Femur (tissue), 1 donor: ENCODE data around the gene FAM43A.

Experiments used
- DNase-seq: peaks from one replicate; pipeline ENCODE4 v3.0.0-alpha.2; 2017

The FAM43A gene

DNA sequence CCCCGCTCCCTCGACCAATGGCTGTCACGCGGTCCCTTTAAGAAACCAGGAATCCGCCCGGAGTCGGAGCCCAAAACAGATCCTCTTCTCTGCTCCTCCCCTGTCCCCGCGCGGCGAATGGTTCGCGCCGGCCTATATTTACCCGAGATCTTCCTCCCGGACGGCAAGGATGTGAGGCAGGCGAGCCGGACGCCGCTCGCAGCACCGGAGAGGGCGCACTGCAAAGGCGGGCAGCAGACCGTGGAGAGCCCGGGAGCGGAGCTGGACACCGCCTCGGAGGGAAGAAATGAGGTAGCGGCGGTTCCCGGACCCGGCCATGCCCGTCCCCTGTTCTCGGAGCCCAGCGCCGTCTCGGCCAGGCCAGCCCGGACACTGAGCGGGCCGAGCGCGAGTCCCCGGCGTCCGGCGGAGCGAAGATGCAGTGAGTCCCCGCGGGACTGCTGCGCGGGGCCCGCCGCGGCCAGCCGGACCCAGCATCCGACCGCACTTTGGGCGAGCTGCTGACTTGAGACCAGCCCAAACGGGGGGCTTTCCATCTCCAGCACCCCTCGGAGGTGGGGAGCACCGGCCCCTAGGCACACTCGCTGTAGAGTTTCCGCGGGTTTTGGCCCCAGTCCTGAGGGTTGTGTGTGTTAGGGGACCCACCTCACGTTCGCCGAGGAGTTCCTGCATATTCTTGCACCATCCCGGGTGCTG, at the start of gene FAM43A:
Gene FAM43A, plus strand, starts transcription at position 166 of the 696 bp plus-strand sequence. CDS start 944 bp downstream, outside the sequence.
- DNase-seq: peak; percentile 96

DNA sequence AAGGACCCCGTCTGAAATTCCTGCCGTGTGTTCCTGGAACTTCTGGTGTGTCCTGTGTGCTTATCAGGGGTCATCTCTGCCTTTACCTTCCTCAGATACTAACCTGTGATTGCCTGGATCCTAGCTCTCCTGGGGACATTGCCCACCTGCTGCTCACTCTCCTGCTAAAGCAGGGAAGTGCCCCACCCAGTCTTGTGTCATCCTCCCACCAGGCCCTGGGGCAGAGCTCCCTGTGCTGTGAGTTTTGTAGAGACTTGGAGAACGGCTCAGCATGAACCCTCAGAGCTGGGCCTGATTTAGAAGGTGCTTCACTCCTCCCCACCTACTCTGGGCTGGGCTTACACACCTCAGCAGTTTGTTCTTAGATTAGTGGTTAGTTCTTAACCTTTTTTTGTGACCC, 48.6 kb upstream of the FAM43A start:
- DNase-seq: no peak

GRCh38 chr3:194637541-194638400, 47.9 kb upstream of the FAM43A start:
- DNase-seq: no peak

GRCh38 chr3:194638991-194639605, 46.6 kb upstream of the FAM43A start:
- no peak for DNase-seq

- DNase-seq: no peak
Measured at GRCh38 chr3:194640829-194641228, 44.9 kb upstream of the FAM43A start.

GRCh38 chr3:194642769-194643168, 42.9 kb upstream of the FAM43A start:
- DNase-seq: no peak

DNA sequence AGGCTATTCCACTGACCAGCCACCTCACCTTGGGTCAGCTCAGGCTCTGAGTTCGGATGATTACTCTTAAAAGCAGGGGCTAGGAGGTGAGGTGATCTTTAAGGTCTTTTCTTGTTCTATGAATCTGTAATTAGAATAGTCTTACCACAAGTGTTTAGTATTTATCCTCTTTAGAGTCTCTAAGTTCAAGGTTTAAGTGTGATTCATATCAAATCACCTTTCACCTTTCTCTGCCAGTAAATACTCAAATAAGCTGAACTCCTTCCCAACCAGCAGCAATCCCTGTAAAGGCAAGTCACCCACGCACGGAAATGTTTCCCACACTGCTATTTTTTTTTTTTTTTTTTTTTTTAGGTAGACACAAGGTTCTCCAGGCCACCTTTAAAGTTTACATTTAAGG, 37.9 kb upstream of the FAM43A start:
- DNase-seq: no peak

DNA sequence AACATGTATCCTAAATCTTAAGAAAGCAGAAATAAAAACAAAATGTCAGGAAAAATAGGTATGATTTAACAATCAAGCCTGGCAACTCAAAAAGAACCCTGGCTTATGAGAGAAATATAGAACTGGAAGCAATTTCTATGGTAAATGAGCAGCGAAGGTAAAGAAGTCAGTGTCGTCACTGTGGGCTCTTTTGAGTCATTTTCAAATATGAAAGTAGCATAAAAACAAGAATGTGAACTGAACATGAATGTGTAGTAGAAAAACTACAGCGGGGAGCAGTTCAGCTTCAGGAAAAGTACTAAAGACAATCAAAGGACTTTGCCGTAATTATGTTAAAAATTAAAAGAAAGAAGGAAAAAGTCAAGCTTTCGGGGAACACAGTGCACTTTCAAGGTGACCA, 31.2 kb upstream of the FAM43A start:
- DNase-seq: no peak

DNA sequence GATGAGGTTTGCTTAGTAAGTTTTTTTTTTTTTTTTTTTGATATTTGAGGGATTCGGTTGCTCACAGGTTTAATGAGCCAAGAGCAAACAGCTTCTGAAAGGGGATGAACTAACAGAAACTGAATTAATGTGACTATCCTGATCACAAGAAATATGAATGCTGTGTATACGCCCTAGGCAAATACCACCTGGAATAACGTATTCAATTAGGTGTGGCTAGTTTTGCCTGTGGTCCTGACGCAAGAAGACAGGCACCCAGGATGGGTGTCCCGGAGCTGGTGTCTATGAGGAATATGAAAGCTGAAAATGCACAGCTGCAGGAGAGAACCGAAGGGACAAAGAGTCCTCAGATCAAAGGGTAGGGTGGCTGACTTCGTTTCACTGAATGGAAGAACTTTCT, 28.2 kb upstream of the FAM43A start:
- DNase-seq: no peak

DNA sequence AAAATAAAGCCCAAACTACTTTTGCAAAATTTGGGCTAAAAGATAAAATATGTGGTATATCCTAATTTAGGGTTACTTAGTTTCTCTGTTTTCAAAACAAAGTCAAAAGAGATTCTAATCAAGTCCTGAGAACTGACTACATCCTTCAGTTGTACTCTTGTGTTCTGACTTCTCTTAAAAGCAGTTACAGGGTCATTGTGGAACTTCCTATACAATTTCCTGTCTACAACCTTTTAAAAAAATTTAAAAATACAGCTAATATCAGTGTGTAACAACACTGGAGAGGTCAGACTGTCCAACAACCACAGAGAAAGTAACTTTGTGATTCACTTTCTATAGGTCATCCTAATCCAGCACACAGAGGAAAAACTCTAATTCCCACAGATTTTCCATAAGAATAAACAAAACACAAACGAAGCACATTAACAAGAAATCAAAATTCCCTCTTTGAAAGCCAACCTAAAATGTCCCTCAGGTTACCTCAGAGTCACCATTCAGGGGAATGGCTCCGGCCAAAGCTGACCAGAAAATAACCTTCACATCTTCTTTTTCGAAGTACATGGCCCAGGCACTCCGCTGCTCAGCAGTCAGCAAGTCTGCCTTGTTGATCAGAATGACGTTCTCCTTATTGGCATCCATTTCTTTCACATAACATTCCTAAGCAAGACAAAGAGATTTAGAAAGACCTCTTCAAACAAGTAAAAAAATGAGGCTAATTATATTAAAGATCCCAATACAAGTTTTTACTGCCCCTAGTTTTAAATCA, 27.0 kb upstream of the FAM43A start:
- no peak for DNase-seq

GRCh38 chr3:194659778-194660177, 25.9 kb upstream of the FAM43A start:
- DNase-seq: no peak

DNA sequence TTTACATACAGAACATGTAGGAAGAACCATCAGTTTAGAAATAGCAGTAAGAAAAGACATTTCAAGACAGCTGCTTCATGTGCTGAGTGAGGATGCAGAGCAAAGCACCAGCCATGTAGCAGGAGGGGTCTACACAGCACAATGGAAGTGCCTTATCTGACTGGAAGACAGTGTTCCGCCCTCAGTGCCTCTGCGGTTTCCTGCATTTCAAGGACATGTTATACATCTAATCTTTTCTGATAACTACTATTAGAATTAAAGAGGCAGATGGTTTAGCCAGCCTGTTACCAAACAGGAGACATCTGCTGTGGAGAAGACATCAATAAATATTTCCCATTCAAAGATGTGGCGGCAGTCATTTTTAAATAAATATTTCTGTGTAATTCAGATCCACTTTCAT, 24.3 kb upstream of the FAM43A start:
- DNase-seq: no peak

- no peak for DNase-seq
Measured at GRCh38 chr3:194661946-194662345, 23.7 kb upstream of the FAM43A start.

DNA sequence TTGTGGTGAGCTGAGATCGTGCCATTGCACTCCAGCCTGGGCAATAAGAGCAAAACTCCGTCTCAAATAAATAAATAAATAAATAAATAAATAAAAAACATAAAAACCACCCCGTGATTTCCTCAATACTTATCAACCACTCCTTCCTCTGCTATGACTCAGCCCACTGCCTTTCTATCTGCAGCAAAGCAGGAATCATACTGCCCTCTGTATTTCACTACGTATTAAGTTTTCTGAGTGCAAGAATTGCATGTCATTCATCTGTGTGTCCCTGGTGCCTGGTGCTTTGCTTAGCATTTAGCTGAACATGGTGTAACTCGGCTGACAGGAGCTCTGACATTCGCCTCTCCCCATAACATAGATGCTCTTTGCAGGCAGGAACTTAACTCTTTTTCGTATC, 20.8 kb upstream of the FAM43A start:
- DNase-seq: no peak

GRCh38 chr3:194667363-194667762, 18.3 kb upstream of the FAM43A start:
- DNase-seq: no peak

GRCh38 chr3:194671511-194671899, 14.2 kb upstream of the FAM43A start:
- DNase-seq: no peak

GRCh38 chr3:194671900-194672808, 13.5 kb upstream of the FAM43A start, which contains the start of gene LSG1:
LSG1 (minus strand) TSS chr3:194672191; CDS start chr3:194672162, 29 bp downstream.
- DNase-seq: peak; percentile 96

- DNase-seq: no peak
Measured at GRCh38 chr3:194672876-194673275, 12.8 kb upstream of the FAM43A start.

DNA sequence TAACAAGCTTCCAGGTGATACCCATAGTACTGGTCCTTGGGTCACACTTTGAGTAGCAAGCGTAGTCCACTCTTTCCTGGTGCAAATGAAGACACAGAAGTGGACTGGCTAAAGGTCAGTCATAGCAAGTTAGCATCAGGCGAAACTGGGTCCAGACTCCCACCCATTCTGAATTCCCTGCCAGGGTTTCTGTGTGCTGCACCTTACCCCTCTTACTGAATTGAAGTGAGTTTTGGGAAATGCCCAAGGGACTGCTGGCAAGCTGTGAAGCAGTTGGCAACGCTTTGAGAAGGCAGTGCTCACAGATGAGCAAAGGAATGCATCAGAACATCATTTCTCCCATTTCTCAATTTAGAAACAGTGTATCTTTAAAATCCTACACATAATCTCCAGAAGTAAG, 11.9 kb upstream of the FAM43A start:
- no peak for DNase-seq

DNA sequence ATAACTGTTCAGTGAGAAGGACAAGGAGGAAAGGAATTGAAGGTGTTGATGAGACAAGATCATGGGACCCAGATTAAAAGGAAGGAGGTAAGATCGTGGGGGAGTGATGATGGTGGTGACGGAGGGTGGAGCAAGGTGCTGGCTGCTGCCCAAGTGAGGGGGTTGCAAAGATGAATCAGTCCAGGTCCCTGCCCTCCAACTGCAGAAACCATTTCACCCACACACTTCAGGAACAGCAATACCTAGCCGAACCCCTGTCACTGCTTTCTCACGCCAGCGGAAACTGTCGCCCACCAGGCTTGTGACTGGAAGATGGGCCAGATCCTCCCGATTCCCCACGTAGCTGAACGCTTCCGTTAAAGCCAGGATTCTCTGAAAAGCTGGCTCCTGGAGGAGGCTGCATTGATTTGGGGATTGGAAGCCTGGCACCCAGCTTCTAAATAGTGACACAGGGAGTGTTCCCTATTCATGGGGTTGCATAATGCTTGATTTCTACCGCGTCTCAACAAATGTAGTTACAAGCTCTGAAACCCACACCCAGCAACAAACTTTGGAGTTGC, 10.5 kb upstream of the FAM43A start:
- DNase-seq: no peak

- no peak for DNase-seq
Measured at GRCh38 chr3:194675680-194676079, 10.0 kb upstream of the FAM43A start.

- no peak for DNase-seq
Measured at GRCh38 chr3:194676471-194676870, 9.2 kb upstream of the FAM43A start.
